H1 (cell line): Measurements from ENCODE around the gene DAZAP1. TPM values are rescaled to one million over a fixed set of nuclear protein-coding genes. Genes with fewer than 3 reads are reported as not detected.

Source experiments
- NRF1 ChIP-seq: IDR thresholded peaks from 2 replicates; pipeline ENCODE4 v1.6.1; 2011; ENCODE audit warnings: mild to moderate bottlenecking, low read depth, low read length, improper control_type of control experiment
- polyA plus RNA-seq, 7 experiments: library from polyadenylated mRNA; depleted of rRNA in 3 of 7; stranded (reverse) in 5 of 7; unstranded in 2 of 7; fragments of >200 nt in 5 of 7; fragments of 200-250 nt in 2 of 7; gene quantifications; 1 replicate in 5 of 7; 2 replicates in 1 of 7; 4 replicates in 1 of 7; pipeline versions ENCODE4 v1.2.1 to v1.2.3, GENCODE V29; 2011 to 2013; ENCODE audit warnings: missing spikeins in 2 of 7, mixed read lengths in 2 of 7
- total RNA-seq: library from RNA; stranded (reverse); fragmentation: NEBNext Ultra II Directional; extraction: Animal tissue kit (Norgen Biotek cat#: 25700); gene quantifications from 2 replicates; pipeline ENCODE4 v1.2.1, GENCODE V29; 2021
- TF ChIP-seq, protein P1 (sequence below): IDR thresholded peaks from 2 replicates; pipeline ENCODE4 v1.6.1; 2011; ENCODE audit warnings: low read depth, mild to moderate bottlenecking, low read length; ENCODE audit not compliant: insufficient read depth
- TF ChIP-seq, protein P2 (sequence below): fragments of 300-600 bp; sonication (generic); IDR thresholded peaks from 2 replicates; pipeline ENCODE4 v1.7.1; 2012; ENCODE audit warnings: low read length, moderate library complexity, mild to moderate bottlenecking, inconsistent platforms; ENCODE audit not compliant: insufficient replicate concordance

Gene DAZAP1
- total and polyA plus RNA-seq, 2 of the 8 experiments (the other 6 are each of a cell fraction or from before 2014, with no cell fraction given): 79.6 to 341 TPM

DNA sequence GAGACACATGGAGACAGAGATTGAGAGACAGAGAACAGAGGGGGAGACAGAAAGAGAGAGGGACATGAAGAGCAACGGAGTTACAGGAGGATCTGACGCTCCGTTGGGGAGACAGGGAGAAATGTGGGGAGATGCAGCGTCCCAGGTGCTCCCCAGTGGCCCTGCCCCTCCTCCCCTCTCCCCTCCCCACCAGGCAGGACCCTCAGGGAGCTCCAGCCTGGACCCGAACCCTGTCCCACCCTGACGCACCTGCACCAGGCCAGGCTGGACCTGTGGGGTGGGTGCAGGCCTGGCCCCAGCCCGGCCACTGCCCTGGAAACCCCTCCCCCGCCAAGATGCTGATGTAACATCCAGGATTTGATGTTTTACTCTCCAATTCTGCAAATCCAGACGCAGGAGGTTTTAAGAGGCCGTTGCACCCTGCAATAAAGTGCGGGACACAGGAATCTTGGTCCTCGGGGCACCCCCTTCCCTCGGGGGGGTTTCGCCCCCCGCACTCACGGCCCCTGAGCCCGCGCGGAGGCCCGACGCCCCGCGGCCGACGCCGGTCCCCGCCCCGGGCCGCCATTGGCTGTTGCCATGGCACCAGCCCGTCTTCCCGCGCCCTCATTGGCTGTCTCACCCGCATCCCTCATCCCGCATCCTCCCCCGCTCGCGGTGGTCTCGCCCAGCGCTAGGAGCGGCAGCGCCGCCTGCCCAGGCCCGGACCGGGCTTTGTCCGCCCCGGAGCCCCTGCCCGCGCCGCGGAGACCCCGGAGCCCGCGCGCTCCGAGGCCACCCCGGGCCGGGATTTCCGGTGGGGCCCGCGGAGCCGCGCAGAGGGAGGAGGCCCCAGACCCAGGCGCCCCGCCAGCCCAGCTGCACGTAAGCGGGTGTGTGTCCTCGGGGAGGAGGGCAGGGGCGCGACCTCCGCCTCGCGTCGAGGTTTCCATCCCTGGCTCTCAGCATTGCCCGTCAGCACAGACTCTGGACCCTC is 42.4 kb downstream of the DAZAP1 start, which contains the start of gene APC2 (continued):
- TF ChIP-seq, protein P1, sequence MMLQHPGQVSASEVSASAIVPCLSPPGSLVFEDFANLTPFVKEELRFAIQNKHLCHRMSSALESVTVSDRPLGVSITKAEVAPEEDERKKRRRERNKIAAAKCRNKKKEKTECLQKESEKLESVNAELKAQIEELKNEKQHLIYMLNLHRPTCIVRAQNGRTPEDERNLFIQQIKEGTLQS: 0 out of 2 replicates have a peak, but pooled peaks have one; percentile 42
- TF ChIP-seq NRF1: no peak
- TF ChIP-seq, protein P2, sequence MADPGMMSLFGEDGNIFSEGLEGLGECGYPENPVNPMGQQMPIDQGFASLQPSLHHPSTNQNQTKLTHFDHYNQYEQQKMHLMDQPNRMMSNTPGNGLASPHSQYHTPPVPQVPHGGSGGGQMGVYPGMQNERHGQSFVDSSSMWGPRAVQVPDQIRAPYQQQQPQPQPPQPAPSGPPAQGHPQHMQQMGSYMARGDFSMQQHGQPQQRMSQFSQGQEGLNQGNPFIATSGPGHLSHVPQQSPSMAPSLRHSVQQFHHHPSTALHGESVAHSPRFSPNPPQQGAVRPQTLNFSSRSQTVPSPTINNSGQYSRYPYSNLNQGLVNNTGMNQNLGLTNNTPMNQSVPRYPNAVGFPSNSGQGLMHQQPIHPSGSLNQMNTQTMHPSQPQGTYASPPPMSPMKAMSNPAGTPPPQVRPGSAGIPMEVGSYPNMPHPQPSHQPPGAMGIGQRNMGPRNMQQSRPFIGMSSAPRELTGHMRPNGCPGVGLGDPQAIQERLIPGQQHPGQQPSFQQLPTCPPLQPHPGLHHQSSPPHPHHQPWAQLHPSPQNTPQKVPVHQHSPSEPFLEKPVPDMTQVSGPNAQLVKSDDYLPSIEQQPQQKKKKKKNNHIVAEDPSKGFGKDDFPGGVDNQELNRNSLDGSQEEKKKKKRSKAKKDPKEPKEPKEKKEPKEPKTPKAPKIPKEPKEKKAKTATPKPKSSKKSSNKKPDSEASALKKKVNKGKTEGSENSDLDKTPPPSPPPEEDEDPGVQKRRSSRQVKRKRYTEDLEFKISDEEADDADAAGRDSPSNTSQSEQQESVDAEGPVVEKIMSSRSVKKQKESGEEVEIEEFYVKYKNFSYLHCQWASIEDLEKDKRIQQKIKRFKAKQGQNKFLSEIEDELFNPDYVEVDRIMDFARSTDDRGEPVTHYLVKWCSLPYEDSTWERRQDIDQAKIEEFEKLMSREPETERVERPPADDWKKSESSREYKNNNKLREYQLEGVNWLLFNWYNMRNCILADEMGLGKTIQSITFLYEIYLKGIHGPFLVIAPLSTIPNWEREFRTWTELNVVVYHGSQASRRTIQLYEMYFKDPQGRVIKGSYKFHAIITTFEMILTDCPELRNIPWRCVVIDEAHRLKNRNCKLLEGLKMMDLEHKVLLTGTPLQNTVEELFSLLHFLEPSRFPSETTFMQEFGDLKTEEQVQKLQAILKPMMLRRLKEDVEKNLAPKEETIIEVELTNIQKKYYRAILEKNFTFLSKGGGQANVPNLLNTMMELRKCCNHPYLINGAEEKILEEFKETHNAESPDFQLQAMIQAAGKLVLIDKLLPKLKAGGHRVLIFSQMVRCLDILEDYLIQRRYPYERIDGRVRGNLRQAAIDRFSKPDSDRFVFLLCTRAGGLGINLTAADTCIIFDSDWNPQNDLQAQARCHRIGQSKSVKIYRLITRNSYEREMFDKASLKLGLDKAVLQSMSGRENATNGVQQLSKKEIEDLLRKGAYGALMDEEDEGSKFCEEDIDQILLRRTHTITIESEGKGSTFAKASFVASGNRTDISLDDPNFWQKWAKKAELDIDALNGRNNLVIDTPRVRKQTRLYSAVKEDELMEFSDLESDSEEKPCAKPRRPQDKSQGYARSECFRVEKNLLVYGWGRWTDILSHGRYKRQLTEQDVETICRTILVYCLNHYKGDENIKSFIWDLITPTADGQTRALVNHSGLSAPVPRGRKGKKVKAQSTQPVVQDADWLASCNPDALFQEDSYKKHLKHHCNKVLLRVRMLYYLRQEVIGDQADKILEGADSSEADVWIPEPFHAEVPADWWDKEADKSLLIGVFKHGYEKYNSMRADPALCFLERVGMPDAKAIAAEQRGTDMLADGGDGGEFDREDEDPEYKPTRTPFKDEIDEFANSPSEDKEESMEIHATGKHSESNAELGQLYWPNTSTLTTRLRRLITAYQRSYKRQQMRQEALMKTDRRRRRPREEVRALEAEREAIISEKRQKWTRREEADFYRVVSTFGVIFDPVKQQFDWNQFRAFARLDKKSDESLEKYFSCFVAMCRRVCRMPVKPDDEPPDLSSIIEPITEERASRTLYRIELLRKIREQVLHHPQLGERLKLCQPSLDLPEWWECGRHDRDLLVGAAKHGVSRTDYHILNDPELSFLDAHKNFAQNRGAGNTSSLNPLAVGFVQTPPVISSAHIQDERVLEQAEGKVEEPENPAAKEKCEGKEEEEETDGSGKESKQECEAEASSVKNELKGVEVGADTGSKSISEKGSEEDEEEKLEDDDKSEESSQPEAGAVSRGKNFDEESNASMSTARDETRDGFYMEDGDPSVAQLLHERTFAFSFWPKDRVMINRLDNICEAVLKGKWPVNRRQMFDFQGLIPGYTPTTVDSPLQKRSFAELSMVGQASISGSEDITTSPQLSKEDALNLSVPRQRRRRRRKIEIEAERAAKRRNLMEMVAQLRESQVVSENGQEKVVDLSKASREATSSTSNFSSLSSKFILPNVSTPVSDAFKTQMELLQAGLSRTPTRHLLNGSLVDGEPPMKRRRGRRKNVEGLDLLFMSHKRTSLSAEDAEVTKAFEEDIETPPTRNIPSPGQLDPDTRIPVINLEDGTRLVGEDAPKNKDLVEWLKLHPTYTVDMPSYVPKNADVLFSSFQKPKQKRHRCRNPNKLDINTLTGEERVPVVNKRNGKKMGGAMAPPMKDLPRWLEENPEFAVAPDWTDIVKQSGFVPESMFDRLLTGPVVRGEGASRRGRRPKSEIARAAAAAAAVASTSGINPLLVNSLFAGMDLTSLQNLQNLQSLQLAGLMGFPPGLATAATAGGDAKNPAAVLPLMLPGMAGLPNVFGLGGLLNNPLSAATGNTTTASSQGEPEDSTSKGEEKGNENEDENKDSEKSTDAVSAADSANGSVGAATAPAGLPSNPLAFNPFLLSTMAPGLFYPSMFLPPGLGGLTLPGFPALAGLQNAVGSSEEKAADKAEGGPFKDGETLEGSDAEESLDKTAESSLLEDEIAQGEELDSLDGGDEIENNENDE: no peak
- TF ChIP-seq, all 59 proteins: peak for 14
